Left renal pelvis (tissue), 4 donors: Measurements from ENCODE around the gene MOB2. TPM values are rescaled to one million over a fixed set of nuclear protein-coding genes. Genes with fewer than 3 reads are reported as not detected.

Experiments used
- DNase-seq, 4 donors: peaks; one replicate each; pipeline ENCODE4 v3.0.0-alpha.2; 2013; ENCODE audit warnings: low read depth in 4 of 4, low spot score in 3 of 4
- polyA plus RNA-seq, 4 donors: library from polyadenylated mRNA; unstranded; fragments of 120-200 nt; gene quantifications; one replicate each; pipeline ENCODE4 v1.2.1, GENCODE V29; 2013; ENCODE audit not compliant: insufficient read length in 4 of 4

The MOB2 gene
- polyA plus RNA-seq, 4 donors = 25.1 to 34.2 (median 29.0) TPM

- no peak for DNase-seq
These were observed 10.7 kb downstream of the MOB2 start for GRCh38 chr11:1475841-1476240.

- DNase-seq = no peak
These were observed 12.8 kb downstream of the MOB2 start for GRCh38 chr11:1473786-1474185.

- DNase-seq = no peak
These were observed 13.5 kb downstream of the MOB2 start for GRCh38 chr11:1473011-1473628.

- DNase-seq = no peak
These were observed 14.2 kb downstream of the MOB2 start for GRCh38 chr11:1472180-1473005.

- DNase-seq = no peak
These were observed 14.8 kb downstream of the MOB2 start for GRCh38 chr11:1471736-1472135.

GRCh38 chr11:1470681-1471611, 15.6 kb downstream of the MOB2 start:
- no peak for DNase-seq

GRCh38 chr11:1469911-1470680, 16.5 kb downstream of the MOB2 start:
- no peak for DNase-seq

- no peak for DNase-seq
These were observed 17.2 kb downstream of the MOB2 start for GRCh38 chr11:1469287-1469910.

GRCh38 chr11:1468473-1469066, 18.0 kb downstream of the MOB2 start:
- DNase-seq = no peak

GRCh38 chr11:1468002-1468401, 18.6 kb downstream of the MOB2 start:
- DNase-seq = no peak

- no peak for DNase-seq
These were observed 19.3 kb downstream of the MOB2 start for GRCh38 chr11:1467270-1467669.

GRCh38 chr11:1466784-1467183, 19.8 kb downstream of the MOB2 start:
- no peak for DNase-seq

GRCh38 chr11:1463056-1463455, 23.5 kb downstream of the MOB2 start:
- DNase-seq = no peak

GRCh38 chr11:1462698-1462975, 23.9 kb downstream of the MOB2 start:
- no peak for DNase-seq

GRCh38 chr11:1461826-1462697, 24.5 kb downstream of the MOB2 start:
- no peak for DNase-seq

- DNase-seq = no peak
These were observed 25.4 kb downstream of the MOB2 start for GRCh38 chr11:1460986-1461825.

- no peak for DNase-seq
These were observed 26.1 kb downstream of the MOB2 start for GRCh38 chr11:1460396-1460985.
